GM12878 (cell line): ENCODE results near the gene TNK1. TPM values are rescaled to one million over a fixed set of nuclear protein-coding genes. Genes with fewer than 3 reads are reported as not detected.

Experiments
- ATAC-seq: fragments of 200-7000 bp; cut with Tn5 transposase; 3 replicates; pipeline ENCODE4 v1.9.1; 2020; ENCODE audit warnings: mild to moderate bottlenecking, moderate library complexity
- BruUV-seq: library from RNA; stranded (reverse); fragments of 400-500 nt; replicated peaks from 2 replicates; lab custom pipeline; 2021; lab: Mats Ljungman, UMichigan
- CTCF ChIA-PET: fragments of 300-600 bp; sonication (Branson Sonifier 250); formaldehyde crosslinking; extraction: SDS; loops from one replicate; lab custom pipeline; 2021; ENCODE audit warnings: inconsistent platforms; lab: Yijun Ruan, JAX
- POLR2A ChIA-PET: fragments of 350-600 bp; formaldehyde crosslinking; extraction: SDS; loops from one replicate; lab custom pipeline; 2021; ENCODE audit warnings: inconsistent platforms; lab: Charles Lee
- RAD21 ChIA-PET: fragments of 300-600 bp; sonication (Branson Sonifier 250); formaldehyde crosslinking; loops from one replicate; lab custom pipeline; 2023; ENCODE audit warnings: antibody characterized with exemption; ENCODE audit not compliant: unreplicated experiment; lab: Charles Lee
- SMC1A ChIA-PET: fragments of 300-600 bp; sonication (Branson Sonifier 250); formaldehyde crosslinking; loops from one replicate; lab custom pipeline; 2023; ENCODE audit not compliant: unreplicated experiment, uncharacterized antibody; lab: Charles Lee
- DNase-seq: peaks from one replicate; pipeline ENCODE4 v3.0.0-alpha.2; 2011; ENCODE audit warnings: low read depth, low spot score
- FAIRE-seq: peaks from 3 replicates; lab custom pipeline; 2011; peaks lifted over from hg19 to GRCh38; lab: Jason Lieb, UNC
- H2AFZ ChIP-seq: 2 replicates; pipeline ENCODE4 v1.6.0; 2011; ENCODE audit warnings: low read depth, low read length, control low read depth; ENCODE audit not compliant: control insufficient read depth
- H3K27ac ChIP-seq: 2 replicates; pipeline ENCODE4 v1.5.1; 2011; ENCODE audit warnings: control low read depth; ENCODE audit not compliant: control insufficient read depth, insufficient read depth
- H3K27me3 ChIP-seq, 2 experiments: replicated peaks in 1 of 2; 2 replicates each; pipeline versions ENCODE4 v1.6.0 to v1.6.1; 2011; ENCODE audit warnings: low read length in 1 of 2; ENCODE audit not compliant: control insufficient read depth in 2 of 2, insufficient read depth in 2 of 2
- H3K36me3 ChIP-seq, 2 experiments: 2 replicates each; pipeline ENCODE4 v1.5.1; 2011; ENCODE audit warnings: low read length in 1 of 2; ENCODE audit not compliant: control insufficient read depth in 2 of 2, insufficient read depth in 2 of 2
- H3K4me1 ChIP-seq: 2 replicates; pipeline ENCODE4 v1.6.1; 2011; ENCODE audit warnings: mild to moderate bottlenecking, low read length, moderate library complexity, mixed read lengths; ENCODE audit not compliant: control insufficient read depth, insufficient read depth
- H3K4me2 ChIP-seq: 2 replicates; pipeline ENCODE4 v1.6.0; 2011; ENCODE audit warnings: control low read depth; ENCODE audit not compliant: control insufficient read depth, insufficient read depth
- H3K4me3 ChIP-seq: fragments of 200-600 bp; sonication (generic); 2 replicates; pipeline ENCODE4 v1.5.1; 2016
- H3K79me2 ChIP-seq: 2 replicates; pipeline ENCODE4 v1.6.0; 2011; ENCODE audit warnings: low read length; ENCODE audit not compliant: control insufficient read depth, insufficient read depth
- H3K9ac ChIP-seq: 2 replicates; pipeline ENCODE4 v1.8.0; 2011; ENCODE audit warnings: low read length, control low read depth, mixed read lengths; ENCODE audit not compliant: control insufficient read depth, insufficient read depth
- H3K9me3 ChIP-seq: replicated peaks from 3 replicates; pipeline ENCODE4 v1.5.1; 2011; ENCODE audit warnings: mild to moderate bottlenecking, low read length; ENCODE audit not compliant: control insufficient read depth, insufficient read depth
- H4K20me1 ChIP-seq: 2 replicates; pipeline ENCODE4 v1.6.0; 2011; ENCODE audit not compliant: control insufficient read depth, insufficient read depth
- ATF2 ChIP-seq: IDR thresholded peaks from 2 replicates; pipeline ENCODE4 v1.6.1; 2012; ENCODE audit warnings: low read length, inconsistent platforms
- CBFB ChIP-seq: IDR thresholded peaks from 2 replicates; pipeline ENCODE4 v1.6.1; 2016; ENCODE audit warnings: antibody characterized with exemption, low read depth
- EED ChIP-seq: sonication (generic); IDR thresholded peaks from 2 replicates; pipeline ENCODE4 v1.6.1; 2016; ENCODE audit warnings: antibody characterized with exemption, low read depth
- EGR1 ChIP-seq, 2 experiments: IDR thresholded peaks; 1 replicate in 1 of 2; 2 replicates in 1 of 2; pipeline ENCODE4 v1.6.1; 2011 to 2012; ENCODE audit warnings: low read depth in 2 of 2, low read length in 2 of 2, borderline replicate concordance in 1 of 2, mild to moderate bottlenecking in 1 of 2, moderate library complexity in 1 of 2
- HDAC2 ChIP-seq: fragments of 200-600 bp; sonication (generic); IDR thresholded peaks from 2 replicates; pipeline ENCODE4 v1.6.1; 2017
- NR2C2 ChIP-seq: IDR thresholded peaks from 2 replicates; pipeline ENCODE4 v1.6.1; 2011; ENCODE audit warnings: borderline replicate concordance, low read depth; ENCODE audit not compliant: control insufficient read depth, insufficient read length
- RAD51 ChIP-seq: fragments of 450-650 bp; IDR thresholded peaks from 2 replicates; pipeline ENCODE4 v1.6.1; 2016; ENCODE audit warnings: moderate library complexity, mild to moderate bottlenecking, inconsistent platforms
- RBBP5 ChIP-seq: fragments of 200-600 bp; sonication (generic); conservative IDR thresholded peaks from 2 replicates; pipeline ENCODE4 v1.6.1; 2016
- SIX5 ChIP-seq: IDR thresholded peaks from 2 replicates; pipeline ENCODE4 v1.6.1; 2011; ENCODE audit warnings: mild to moderate bottlenecking, low read depth, low read length, moderate library complexity; ENCODE audit not compliant: severe bottlenecking
- SMAD5 ChIP-seq: IDR thresholded peaks from 2 replicates; pipeline ENCODE4 v1.6.1; 2016; ENCODE audit warnings: antibody characterized with exemption, low read depth
- SMARCA5 ChIP-seq: fragments of 450-650 bp; IDR thresholded peaks from 2 replicates; pipeline ENCODE4 v1.6.1; 2017; ENCODE audit warnings: mild to moderate bottlenecking
- STAT1 ChIP-seq: fragments of 450-650 bp; conservative IDR thresholded peaks from 2 replicates; pipeline ENCODE4 v1.6.1; 2014; ENCODE audit warnings: antibody characterized with exemption, mild to moderate bottlenecking
- ZBED1 ChIP-seq: IDR thresholded peaks from 2 replicates; pipeline ENCODE4 v1.6.1; 2016; ENCODE audit warnings: borderline replicate concordance
- ZZZ3 ChIP-seq: IDR thresholded peaks from 2 replicates; pipeline ENCODE4 v1.6.1; 2011; ENCODE audit warnings: low read depth; ENCODE audit not compliant: control insufficient read depth, insufficient read length
- WGBS: methylation state at CpG from one replicate; pipeline ENCODE4 v1.1.6; 2016; ENCODE audit warnings: low lambda C conversion rate; ENCODE audit not compliant: insufficient replicate concordance, insufficient coverage; ENCODE audit errors: missing lambda C conversion rate; 5-methylcytosine and 5-hydroxymethylcytosine counted together
- in situ Hi-C: fragments of 300-500 bp; cut with MboI; formaldehyde crosslinking; loops from 9 replicates; pipeline ENCODE4 v1.14.3; 2018; ENCODE audit warnings: mixed read lengths
- intact Hi-C: fragments of 100-400 bp; cut with micrococcal nuclease; formaldehyde crosslinking; loops from one replicate; pipeline ENCODE4 v1.14.2; 2022; ENCODE audit not compliant: unreplicated experiment
- polyA plus RNA-seq, 11 experiments: library from polyadenylated mRNA; depleted of rRNA in 4 of 11; unstranded in 6 of 11; stranded (reverse) in 5 of 11; fragments of >200 nt; fragmentation: Nextera tagmentation in 4 of 11; fragmentation: Illumina TruSeq in 1 of 11; extraction: Ambion mirVana in 4 of 11; extraction: Trizol in 1 of 11; gene quantifications; 1 replicate in 1 of 11; 2 replicates in 10 of 11; pipeline versions ENCODE4 v1.2.1 to v1.2.3, GENCODE V29; 2011 to 2016; ENCODE audit warnings: inconsistent platforms in 2 of 11, missing spikeins in 2 of 11, low read depth in 1 of 11
- total RNA-seq, 4 experiments: library from RNA; depleted of rRNA in 3 of 4; stranded (reverse); fragments of >200 nt in 3 of 4; fragmentation: Illumina TruSeq in 1 of 4; extraction: Trizol in 1 of 4; gene quantifications; 2 replicates each; pipeline versions ENCODE4 v1.2.1 to v1.2.3, GENCODE V29; 2013 to 2021
- TF ChIP-seq, protein P1 (sequence below): fragments of 450-650 bp; formaldehyde crosslinking; IDR thresholded peaks from 2 replicates; pipeline ENCODE4 v1.4.0; 2020; ENCODE audit warnings: mild to moderate bottlenecking, moderate library complexity
- TF ChIP-seq, protein P2 (sequence below): fragments of 450-650 bp; IDR thresholded peaks from 2 replicates; pipeline ENCODE4 v1.6.1; 2018; ENCODE audit warnings: mild to moderate bottlenecking, low read depth, moderate library complexity; ENCODE audit not compliant: partially characterized antibody

TNK1 gene
- total and polyA plus RNA-seq, 10 of the 15 experiments (the other 5 are each of a cell fraction or from before 2014, with no cell fraction given): 0.06 to 2.5 (median 0.70) TPM

GRCh38 chr17:7427549-7427948, 46.7 kb downstream of the TNK1 start (continued):
- no peak for TF ChIP-seq RBBP5

DNA sequence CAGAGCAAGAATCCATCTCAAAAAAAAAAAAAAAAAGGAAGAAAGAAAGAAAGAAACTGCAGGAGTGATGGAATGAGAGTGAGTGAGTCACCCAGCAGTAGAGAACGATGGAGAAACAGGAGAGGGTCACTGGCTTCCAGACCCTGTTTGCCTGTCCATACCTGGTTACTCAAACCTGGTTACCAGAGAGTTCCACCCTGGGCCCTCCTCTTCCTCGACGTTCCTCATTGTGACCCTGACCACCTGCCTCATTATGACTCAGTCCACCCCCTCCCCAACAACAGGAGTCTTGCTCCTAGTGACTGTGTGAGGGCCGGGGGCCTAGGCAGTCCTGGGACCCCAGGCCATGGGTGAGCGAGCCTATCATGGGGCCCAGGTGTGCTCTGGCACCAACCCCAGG, 47.7 kb downstream of the TNK1 start, which contains the start of gene SPEM3:
SPEM3 (plus strand) TSS at position 301 of the 400 bp plus-strand sequence; CDS start at position 347, 46 bp downstream.
- ChIA-PET SMC1A (interaction anchor here (0.6 to 0.8 kb wide), 2 partner anchors 25 to 384 kb away, joined by 3 read pairs; no protein-coding TSS in a partner anchor), POLR2A (no interaction called here), CTCF (no interaction called here), RAD21 (no interaction called here)
- in situ Hi-C loops (no loop called here), intact Hi-C loops (no loop called here)
- no peak for DNase-seq
- ATAC-seq: no peak
- Histone ChIP-seq H4K20me1 (no peaks in the 10 kb centered on the region), H3K27ac (no peak within 1 kb of the TSS), H3K9me3 (no peaks in the 10 kb centered on the region), H2AFZ (no peak within 1 kb of the TSS), H3K27me3 (no peaks in the 10 kb centered on the region; a peak in 1 of 4 replicates), H3K4me1 (no peaks in the 10 kb centered on the region), H3K79me2 (no peaks in the 10 kb centered on the region), H3K4me3 (no peak within 1 kb of the TSS), H3K4me2 (no peak within 1 kb of the TSS), H3K9ac (no peak within 1 kb of the TSS), H3K36me3 (no peaks in the 10 kb centered on the region)
- WGBS: 0% methylated on average over 5 of the region's 5 CpGs
- no peak for FAIRE-seq
- no TSS peak for BruUV-seq
- TF ChIP-seq CBFB (no peak), SMAD5 (no peak), SIX5 (no peak), ATF2 (no peak), STAT1 (no peak), SMARCA5 (no peak), HDAC2 (no peak), ZZZ3 (no peak), NR2C2 (no peak), EED (no peak), EGR1 (IDR thresholded peaks at IDR 0.05; ENCODE audit: borderline replicate concordance in 1 of 2, low read depth in 2 of 2, low read length in 2 of 2) (no peak), RAD51 (no peak), ZBED1 (no peak)
- TF ChIP-seq, protein P1, sequence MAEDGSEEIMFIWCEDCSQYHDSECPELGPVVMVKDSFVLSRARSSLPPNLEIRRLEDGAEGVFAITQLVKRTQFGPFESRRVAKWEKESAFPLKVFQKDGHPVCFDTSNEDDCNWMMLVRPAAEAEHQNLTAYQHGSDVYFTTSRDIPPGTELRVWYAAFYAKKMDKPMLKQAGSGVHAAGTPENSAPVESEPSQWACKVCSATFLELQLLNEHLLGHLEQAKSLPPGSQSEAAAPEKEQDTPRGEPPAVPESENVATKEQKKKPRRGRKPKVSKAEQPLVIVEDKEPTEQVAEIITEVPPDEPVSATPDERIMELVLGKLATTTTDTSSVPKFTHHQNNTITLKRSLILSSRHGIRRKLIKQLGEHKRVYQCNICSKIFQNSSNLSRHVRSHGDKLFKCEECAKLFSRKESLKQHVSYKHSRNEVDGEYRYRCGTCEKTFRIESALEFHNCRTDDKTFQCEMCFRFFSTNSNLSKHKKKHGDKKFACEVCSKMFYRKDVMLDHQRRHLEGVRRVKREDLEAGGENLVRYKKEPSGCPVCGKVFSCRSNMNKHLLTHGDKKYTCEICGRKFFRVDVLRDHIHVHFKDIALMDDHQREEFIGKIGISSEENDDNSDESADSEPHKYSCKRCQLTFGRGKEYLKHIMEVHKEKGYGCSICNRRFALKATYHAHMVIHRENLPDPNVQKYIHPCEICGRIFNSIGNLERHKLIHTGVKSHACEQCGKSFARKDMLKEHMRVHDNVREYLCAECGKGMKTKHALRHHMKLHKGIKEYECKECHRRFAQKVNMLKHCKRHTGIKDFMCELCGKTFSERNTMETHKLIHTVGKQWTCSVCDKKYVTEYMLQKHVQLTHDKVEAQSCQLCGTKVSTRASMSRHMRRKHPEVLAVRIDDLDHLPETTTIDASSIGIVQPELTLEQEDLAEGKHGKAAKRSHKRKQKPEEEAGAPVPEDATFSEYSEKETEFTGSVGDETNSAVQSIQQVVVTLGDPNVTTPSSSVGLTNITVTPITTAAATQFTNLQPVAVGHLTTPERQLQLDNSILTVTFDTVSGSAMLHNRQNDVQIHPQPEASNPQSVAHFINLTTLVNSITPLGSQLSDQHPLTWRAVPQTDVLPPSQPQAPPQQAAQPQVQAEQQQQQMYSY (CRISPR knock-in tag): no peak
- TF ChIP-seq, protein P2, sequence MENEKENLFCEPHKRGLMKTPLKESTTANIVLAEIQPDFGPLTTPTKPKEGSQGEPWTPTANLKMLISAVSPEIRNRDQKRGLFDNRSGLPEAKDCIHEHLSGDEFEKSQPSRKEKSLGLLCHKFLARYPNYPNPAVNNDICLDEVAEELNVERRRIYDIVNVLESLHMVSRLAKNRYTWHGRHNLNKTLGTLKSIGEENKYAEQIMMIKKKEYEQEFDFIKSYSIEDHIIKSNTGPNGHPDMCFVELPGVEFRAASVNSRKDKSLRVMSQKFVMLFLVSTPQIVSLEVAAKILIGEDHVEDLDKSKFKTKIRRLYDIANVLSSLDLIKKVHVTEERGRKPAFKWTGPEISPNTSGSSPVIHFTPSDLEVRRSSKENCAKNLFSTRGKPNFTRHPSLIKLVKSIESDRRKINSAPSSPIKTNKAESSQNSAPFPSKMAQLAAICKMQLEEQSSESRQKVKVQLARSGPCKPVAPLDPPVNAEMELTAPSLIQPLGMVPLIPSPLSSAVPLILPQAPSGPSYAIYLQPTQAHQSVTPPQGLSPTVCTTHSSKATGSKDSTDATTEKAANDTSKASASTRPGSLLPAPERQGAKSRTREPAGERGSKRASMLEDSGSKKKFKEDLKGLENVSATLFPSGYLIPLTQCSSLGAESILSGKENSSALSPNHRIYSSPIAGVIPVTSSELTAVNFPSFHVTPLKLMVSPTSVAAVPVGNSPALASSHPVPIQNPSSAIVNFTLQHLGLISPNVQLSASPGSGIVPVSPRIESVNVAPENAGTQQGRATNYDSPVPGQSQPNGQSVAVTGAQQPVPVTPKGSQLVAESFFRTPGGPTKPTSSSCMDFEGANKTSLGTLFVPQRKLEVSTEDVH: no peak
